B cell (primary cell): ENCODE results near the gene HS3ST3B1.

Experiments used
- CTCF ChIP-seq: fragments of 200-600 bp; IDR thresholded peaks from one replicate; pipeline ENCODE4 v1.8.0; 2022; ENCODE audit warnings: antibody characterized with exemption, mild to moderate bottlenecking
- EZH2 ChIP-seq: IDR thresholded peaks from 2 replicates; pipeline ENCODE4 v1.6.1; 2012; ENCODE audit warnings: borderline replicate concordance, low read depth, mild to moderate bottlenecking, moderate library complexity, low read length; ENCODE audit not compliant: insufficient read depth, poor library complexity, severe bottlenecking

GRCh38 chr17:14376666-14377065 is 75.8 kb downstream of the HS3ST3B1 start:
- TF ChIP-seq EZH2 (no peak), CTCF (no peak)
